Hair follicle dermal papilla cell (primary cell): ENCODE measurements around the gene PNPLA7. TPM values are rescaled to one million over a fixed set of nuclear protein-coding genes. Genes with fewer than 3 reads are reported as not detected.

Experiments
- total RNA-seq: library from RNA; depleted of rRNA; stranded (reverse); fragments of >200 nt; gene quantifications from 2 replicates; pipeline ENCODE4 v1.2.3, GENCODE V29; 2012

PNPLA7 gene
- total RNA-seq: 1.5 and 2.1 TPM in 2 replicates

DNA sequence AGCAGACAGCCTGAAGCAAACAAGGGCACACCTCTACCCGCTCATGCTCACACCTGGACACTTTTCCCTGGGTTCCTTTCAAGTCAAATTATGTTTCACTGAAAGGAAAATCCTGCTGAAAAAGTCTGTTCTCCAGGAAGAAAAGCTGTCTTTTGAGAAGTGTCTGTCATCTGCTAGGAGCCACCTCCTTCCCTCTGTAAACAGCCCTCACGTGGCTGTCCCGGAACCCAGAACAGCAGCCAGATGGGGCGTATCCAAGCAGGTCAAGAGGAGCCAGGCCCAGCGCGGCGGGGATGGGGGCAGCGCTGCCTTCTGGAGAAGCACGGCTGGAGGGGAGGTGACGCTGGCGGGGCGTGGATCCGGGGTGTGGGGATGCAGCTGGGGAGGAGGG is at the start of gene PNPLA7:
TSS of gene PNPLA7 (minus strand) at position 172 of the 391 bp plus-strand sequence. CDS start 205 bp downstream, outside the sequence.

DNA sequence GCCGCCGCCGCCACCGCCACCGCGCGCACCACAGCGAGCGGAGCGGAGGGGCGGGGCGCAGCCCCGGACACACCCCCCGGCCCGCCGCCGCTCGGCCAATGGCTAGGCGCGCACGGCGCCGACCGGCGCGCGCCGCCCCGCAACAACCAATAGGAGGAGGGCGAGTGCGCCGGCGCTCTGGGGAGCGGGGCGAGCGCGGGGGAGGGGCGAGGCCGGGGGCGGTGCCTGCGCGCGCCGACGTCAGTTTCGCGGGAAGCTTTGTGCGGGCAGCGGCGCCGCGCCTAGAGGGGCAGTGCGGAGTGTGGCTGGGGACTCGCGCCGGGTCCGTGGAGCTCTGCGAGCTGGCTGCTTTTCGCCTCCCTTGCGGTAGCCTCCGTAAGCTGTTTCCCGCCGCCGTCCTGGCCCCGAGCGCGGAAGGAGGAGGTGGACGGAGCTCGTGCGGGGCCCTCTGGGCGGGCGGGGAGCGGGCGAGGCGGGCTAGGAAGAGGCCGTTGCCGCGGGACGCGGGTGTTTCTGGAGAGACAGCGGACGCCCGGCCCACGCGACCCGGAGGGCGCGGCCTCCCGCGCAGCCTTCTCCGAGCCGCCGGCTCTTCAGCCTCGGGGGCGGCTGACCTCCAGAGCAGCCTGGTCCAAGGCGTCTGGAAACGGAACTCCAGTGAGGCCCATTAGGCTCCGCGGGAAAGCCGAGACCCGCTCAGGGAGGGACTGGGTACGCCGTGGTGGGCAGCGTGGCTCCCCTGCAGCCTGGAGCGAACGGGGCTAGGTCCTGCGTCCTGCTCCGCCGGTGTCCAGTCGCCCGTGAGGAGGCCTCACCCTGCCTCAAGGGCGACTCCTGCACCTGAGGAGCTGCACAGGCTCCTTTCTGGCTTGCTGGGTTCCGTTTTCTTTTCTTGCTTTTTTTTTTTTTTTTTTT is 40.5 kb upstream of the PNPLA7 start, which contains the start of gene ZMYND19:
TSS of gene ZMYND19 (minus strand) at position 44 of the 915 bp plus-strand sequence. CDS start 249 bp downstream, outside the sequence.

DNA sequence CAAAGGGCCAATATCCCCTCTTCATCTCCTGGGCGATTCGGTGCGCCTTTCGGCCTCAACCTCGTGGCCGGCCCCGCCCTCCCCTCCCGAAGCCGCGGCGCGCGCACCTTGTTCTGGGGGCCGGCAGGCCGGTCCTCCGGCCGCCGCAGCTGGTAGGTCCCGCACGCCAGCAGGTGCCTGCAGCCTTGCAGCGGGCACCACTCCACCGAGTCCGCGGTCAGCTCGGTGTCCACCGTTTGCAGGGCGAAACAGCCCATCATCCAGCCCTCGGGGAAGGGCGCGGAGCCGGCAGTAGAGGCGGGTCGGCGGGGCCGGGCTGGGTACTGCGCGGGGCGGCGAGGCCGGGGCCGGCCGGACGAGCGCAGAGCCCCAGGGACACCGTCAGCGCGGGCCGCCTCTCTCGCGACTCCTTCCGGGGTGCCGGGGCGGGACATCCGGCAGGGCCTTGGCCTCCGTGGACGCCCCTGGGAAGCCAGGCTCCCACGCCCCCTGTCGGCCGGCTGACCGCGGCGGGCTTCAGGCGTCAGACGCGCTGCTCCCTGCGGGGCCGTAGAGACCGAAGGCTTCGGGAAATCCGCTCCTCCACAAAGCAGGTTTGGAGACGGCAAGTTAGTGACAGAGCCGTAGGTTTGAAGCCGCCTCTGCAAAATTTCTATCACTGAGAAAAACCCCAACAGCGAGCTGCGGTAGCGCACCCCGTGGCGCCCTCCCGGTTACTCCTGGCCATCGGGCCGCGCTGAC is 28.5 kb upstream of the PNPLA7 start, which contains the start of gene DPH7:
TSS of gene DPH7 (minus strand) at position 408 of the 741 bp plus-strand sequence. CDS start at position 260, 148 bp downstream.

DNA sequence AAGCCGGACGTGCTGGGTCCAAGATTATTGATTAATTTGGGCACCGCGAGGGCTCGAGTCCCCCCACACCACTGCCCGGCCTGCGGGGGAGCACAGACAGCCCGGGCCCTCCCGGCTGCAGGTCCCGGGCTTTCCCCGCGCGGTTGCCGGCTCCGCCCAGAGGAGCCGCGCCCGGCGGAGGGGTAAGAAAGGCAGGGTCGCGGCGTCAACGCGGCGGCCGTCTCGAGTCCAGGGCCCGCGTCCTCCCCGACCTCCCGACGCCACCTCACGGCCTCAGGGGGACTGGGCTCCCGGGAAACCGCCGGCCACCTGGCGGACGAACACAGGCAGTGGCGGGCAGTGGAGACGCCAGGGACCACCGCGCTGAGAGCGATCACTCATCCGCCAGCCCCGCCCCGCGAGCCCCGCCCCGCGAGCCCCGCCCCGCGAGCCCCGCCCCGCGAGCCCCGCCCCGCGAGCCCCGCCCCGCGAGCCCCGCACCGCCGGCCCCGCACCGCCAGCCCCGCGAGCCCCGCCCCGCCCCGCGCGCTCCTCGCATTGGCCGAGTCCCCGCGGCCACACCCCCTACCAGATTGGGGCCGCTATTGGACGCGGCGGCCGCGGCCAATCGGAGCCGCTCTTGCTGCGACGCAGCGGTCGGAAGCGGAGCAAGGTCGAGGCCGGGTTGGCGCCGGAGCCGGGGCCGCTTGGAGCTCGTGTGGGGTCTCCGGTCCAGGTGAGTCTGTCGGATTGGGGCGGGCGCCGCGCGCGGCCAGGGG is 1.2 kb upstream of the PNPLA7 start, which contains the start of gene MRPL41:
TSS of gene MRPL41 (plus strand) at position 616 of the 758 bp plus-strand sequence. CDS start 203 bp downstream, outside the sequence.

DNA sequence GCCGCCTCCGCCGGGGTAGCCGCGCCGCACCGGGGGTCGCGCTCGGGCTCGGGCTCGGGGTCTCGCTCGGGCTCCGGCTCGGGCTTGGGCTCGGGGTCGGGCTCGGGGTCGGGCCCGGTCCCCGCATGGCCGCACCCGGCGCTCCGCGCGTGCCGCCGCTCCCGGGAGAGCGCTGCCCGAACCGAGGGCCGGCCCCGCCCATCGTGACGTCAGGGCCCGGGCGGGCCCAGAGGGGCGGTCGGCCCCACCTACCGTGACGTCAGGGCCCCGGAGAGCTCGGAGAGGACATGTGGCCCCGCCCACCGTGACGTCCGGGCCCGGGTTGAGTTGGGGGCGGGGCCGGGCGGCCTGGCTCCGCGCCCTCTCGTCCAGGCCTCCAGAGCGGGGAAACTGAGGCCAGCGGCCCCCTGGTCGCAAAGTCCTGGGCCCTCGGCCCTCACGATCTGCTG is 91.0 kb downstream of the PNPLA7 start, which contains the start of gene NSMF:
TSS of gene NSMF (minus strand) at position 183 of the 449 bp plus-strand sequence. CDS start 232 bp downstream, outside the sequence.

DNA sequence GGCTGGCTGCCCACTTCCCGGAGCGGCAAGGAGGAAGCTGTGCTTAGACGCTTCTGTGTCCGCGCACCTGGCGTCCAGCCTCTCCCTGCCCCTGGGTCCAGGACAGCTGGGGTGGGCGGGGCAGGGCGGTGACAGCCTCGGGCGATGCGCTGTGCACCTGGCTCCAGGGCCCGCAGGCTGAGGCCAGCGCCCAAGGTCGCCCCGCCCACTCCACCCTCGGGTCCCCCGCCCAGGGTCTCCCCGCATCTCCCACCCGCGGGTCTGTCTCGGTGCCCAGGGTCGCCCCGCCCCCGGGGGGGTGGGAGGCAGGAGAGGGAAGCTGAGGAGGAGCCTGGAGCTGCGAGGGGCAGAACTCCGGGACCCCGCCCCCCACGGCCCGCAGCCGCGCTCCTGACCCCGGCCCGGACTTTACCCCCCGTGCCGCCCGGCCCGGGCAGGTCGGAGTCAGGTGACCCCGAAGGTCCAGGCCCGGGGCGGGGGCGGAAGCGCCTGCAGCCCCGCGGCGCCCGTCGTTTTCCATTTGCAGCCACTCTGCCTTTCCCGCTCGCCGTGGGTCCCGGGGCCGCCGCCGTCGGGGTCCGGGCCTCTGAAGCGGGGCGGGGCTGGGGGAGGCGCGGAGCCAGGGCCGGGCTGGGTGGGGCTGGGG is 108.8 kb downstream of the PNPLA7 start, which contains the start of gene ENTPD8:
TSS of gene ENTPD8 (minus strand) at position 69 of the 646 bp plus-strand sequence. CDS start 3,072 bp downstream, outside the sequence.

DNA sequence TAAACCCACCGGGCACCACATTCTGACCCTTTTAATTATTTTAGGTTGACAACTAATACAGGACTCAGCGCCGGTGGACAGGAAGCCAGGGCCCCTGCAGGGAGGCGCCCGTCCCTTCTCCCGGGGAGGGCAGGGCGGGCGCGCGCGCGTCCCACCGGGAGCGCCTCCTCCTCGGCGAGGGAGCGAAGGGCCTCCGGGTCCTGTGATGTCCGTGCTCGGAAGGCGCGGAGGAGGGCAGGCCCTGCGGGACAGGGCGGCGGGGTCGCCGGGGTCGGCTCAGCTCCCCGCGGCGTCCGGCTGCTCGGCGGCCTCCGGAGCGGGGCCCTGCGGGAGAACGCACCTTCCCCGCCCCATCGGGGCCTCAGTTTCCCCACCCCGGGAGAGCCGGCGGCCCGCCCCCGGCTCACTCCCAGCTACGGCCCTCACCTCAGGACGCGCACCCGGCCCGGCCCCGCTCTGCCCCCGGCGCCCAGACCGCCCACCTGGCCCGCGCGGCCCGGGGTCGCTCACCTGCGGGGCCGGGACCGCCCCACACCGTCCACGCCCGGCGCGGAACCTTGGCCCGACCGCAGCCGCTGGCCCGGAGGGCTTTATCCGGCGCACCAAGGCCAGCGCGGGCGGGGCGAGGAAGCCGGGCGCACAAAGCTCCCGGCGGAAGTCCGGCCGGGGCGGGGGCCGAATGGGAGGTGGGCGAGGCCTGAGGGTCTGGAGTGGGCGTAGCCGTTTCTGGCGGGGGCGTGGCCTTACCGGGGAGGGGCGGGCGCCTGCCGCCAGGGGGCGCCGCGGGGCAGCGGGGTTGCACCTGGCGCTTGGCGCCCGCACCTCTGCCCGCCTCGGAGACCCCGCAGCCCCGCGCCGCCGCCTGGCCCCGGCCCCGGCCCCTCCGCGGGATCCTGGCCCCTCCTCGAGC is 127.3 kb downstream of the PNPLA7 start, which contains the start of the genes EXD3 and NOXA1:
TSS of gene EXD3 (minus strand) at position 559 of the 910 bp plus-strand sequence. CDS start 27,805 bp downstream, outside the sequence.
TSS of gene NOXA1 (plus strand) at position 790 of the 910 bp plus-strand sequence. CDS start 137 bp downstream, outside the sequence.

Other genes with a start within 250 kb of the PNPLA7 start
- gene NRARP, start 248.1 kb downstream of the PNPLA7 start, total RNA-seq: not detected in 2 replicates
- gene EXD3, start 127.2 kb downstream of the PNPLA7 start, total RNA-seq: 8.1 and 13.5 TPM in 2 replicates
- gene NOXA1, start 127.0 kb downstream of the PNPLA7 start, total RNA-seq: 0.49 and 0.65 TPM in 2 replicates
- not detected in 2 replicates for gene ENTPD8, start 109.0 kb downstream of the PNPLA7 start, total RNA-seq
- 34.6 and 39.1 TPM in 2 replicates for gene NSMF, start 91.1 kb downstream of the PNPLA7 start, total RNA-seq
- 16.9 and 18.2 TPM in 2 replicates for gene MRPL41, start 1.5 kb upstream of the PNPLA7 start, total RNA-seq
- 21.0 and 21.6 TPM in 2 replicates for gene DPH7, start 28.5 kb upstream of the PNPLA7 start, total RNA-seq
- gene ZMYND19, start 40.1 kb upstream of the PNPLA7 start, total RNA-seq: 14.0 and 16.6 TPM in 2 replicates
- gene ARRDC1, start 55.3 kb upstream of the PNPLA7 start, total RNA-seq: 14.6 and 17.2 TPM in 2 replicates
- gene EHMT1, start 68.6 kb upstream of the PNPLA7 start, total RNA-seq: 59.9 and 66.8 TPM in 2 replicates